HG02642 (cell line): Measurements from ENCODE around the gene DCAF4.

Source experiments
- ATAC-seq: cut with Tn5 transposase; IDR thresholded peaks from one replicate; pipeline ENCODE4 v1.9.1; 2021; ENCODE audit warnings: mild to moderate bottlenecking; ENCODE audit not compliant: unreplicated experiment, poor library complexity

The DCAF4 gene

DNA sequence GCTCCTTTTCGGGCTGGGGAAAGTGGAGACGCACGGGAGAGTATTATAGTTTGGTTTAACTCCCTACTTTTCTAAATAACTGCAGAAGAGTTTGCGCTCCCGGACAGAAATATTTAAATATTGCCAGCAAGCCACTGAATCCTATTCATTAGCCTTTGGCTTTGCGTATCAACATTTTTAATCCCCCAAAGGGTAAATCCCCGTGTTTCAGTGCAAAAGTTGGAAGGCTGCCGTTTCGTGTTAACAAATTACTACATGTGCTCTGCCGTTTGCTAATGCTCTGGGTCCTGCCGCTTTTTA is 32.0 kb upstream of the DCAF4 start:
- ATAC-seq = no peak

GRCh38 chr14:72894623-72895378 is 31.5 kb upstream of the DCAF4 start:
- ATAC-seq = no peak

- ATAC-seq = no peak
Observed at GRCh38 chr14:72898448-72898847, 27.8 kb upstream of the DCAF4 start.

DNA sequence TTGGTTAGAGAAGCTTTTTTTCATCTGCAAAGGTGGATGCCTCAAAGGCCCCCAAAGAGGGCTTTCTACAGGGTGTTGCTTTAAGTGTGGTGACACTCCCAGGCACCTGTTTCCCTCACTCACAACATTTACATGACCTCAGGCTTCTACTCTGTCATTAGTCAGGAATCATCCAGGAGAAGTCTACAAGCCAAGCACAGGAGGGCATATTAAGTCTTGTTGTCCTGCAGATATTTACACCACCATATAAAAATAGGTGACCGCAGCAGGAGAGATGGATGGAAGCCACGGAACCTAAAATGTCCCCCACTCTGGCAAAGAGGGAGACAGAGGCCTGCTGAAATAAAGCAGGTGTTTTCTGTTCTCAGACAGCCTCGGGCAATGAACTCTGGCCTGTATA is 24.9 kb upstream of the DCAF4 start:
- no peak for ATAC-seq

DNA sequence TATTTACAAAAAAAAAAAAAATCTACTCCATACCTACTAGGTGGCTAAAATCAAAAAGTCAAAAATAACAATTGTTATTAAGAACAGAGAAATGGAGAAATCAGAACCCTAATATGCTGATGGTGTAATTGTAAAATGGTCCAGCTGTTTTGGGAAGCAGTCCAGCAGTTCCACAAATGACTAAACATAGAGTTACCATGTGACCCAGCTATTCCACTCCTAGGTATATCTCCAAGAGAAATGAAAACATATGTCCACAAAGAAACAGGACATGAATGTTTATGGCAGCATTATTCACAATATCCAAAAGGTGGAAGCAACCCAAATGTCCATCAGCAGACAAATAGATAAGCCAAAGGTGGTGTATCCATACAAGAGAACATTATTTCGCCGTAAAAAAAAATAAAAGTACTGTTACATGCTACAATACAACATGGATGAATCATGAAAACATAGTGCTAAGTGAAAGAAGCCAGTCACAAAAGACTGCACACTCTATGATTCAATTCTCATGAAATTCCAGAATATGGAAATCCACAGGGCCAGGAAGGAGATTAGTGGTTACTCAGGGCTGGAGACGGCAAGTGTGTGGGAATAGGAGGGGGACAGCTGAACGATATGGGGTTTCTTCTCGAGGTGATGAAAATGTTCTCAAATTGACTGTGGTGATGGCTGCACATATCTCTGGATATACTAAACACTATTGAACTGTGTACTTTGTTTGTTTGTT is 23.3 kb upstream of the DCAF4 start:
- no peak for ATAC-seq

- ATAC-seq = no peak
Observed at GRCh38 chr14:72903716-72904115, 22.5 kb upstream of the DCAF4 start.

- ATAC-seq = no peak
Observed at GRCh38 chr14:72904218-72904617, 22.0 kb upstream of the DCAF4 start.

- no peak for ATAC-seq
Observed at GRCh38 chr14:72904840-72905561, 21.3 kb upstream of the DCAF4 start.

- ATAC-seq = no peak
Observed at GRCh38 chr14:72906316-72906715, 19.9 kb upstream of the DCAF4 start.

GRCh38 chr14:72906879-72907278 is 19.4 kb upstream of the DCAF4 start:
- ATAC-seq = no peak

DNA sequence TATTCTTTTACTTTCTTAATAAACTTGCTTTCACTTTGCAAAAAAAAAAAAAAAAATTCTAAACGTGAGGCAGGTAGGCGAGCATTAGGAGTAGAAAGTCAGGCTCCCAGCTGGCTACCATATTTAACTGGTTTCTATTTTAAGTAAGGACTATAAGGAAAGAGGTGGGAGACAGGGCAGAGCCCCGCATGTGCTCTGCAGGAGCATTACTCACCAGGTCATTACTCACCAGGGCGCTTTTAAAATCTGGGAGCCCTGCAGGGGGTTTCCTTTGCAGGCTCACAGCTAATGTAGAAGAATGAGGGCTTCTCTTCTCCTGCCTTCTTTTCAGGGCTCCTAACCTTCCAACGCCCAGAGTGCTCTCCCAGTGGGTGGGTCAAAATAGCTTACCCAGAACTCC is 18.4 kb upstream of the DCAF4 start:
- ATAC-seq = no peak

- ATAC-seq = no peak
Observed at GRCh38 chr14:72909163-72909562, 17.1 kb upstream of the DCAF4 start.

DNA sequence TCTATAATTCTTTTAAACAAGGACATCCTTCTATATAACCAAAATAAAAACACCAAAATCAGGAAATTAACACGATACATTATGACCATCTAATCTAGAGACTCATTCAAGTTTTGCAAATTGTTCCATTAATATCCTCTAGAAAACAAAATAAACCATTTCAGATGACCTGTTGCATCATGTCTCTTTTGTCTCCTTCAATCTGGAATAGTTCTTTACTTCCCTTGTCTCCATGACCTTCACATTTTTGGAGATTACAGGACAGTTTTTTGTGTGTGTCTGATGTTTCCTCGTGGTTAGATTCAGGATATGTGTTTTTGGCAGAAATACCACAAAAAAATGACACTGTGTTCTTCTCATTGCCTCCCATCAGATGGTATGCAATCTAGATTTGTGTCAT is 12.5 kb upstream of the DCAF4 start:
- no peak for ATAC-seq

GRCh38 chr14:72916174-72916573 is 10.1 kb upstream of the DCAF4 start:
- no peak for ATAC-seq

GRCh38 chr14:72917094-72917802 is 9.0 kb upstream of the DCAF4 start:
- no peak for ATAC-seq

- no peak for ATAC-seq
Observed at GRCh38 chr14:72920008-72920407, 6.3 kb upstream of the DCAF4 start.

DNA sequence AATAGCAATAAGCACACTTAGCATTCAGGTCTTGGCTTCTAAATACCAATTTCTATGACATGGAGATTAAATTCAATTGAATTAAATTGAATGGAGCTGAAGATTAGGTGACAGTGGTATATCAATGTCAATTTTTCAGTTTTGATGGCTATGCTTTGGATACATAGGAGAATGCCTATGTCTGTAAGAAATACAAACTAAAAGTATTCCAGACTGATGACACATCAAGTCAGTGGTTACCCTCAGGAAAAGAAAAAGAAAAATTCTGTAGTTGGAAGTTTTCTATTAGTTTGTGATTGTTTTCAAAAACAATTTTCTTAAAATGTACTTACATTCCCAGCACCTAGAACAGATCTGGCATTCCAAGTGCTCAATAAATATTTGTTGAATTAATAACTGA is 4.9 kb upstream of the DCAF4 start:
- ATAC-seq = no peak

DNA sequence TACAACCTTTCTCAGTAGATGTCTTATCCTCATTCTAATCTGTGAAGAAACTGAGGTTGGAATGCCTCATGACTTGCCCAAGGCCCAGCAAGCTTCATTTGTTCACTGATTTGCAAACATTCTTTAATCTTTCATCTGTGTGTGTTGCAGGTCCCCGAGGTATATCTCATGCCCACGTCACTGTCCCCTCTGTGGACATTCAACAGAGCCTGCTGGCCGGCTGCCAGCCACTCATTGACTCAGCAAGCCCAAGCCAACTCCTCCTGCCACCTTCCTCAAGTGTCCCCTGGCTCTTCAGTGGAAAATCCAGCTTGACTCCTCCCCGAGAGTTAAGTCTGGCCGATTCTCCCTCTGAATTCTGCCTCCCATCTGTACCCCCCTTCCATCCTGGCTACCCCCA is 1.9 kb upstream of the DCAF4 start:
- ATAC-seq = no peak

- no peak for ATAC-seq
Observed at GRCh38 chr14:72925171-72925759, 999 bp upstream of the DCAF4 start.

- peak; percentile 20 for ATAC-seq
Observed at GRCh38 chr14:72925815-72926291, 411 bp upstream of the DCAF4 start.
